ENCODE measurements around the gene SUGCT.

DNA sequence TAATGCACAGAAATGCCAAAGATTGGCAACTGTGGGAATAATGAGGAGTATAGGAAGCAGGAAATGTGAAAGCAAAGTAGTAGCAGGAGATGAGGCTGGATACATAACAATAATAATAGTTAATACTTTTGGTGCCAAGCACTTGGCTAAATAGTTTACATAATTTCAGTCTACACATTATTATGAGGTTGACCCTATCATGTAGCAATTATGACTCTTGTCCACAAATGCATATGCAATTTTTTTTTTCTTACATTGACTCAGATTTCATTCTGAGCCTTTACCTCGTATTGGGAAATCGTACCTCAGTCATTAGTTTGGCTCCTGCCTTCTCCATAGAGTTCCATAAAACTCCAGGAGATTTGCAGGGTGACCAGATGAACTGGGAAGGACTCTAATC, 219.9 kb downstream of the SUGCT start:
- TF ChIP-seq, protein P1, sequence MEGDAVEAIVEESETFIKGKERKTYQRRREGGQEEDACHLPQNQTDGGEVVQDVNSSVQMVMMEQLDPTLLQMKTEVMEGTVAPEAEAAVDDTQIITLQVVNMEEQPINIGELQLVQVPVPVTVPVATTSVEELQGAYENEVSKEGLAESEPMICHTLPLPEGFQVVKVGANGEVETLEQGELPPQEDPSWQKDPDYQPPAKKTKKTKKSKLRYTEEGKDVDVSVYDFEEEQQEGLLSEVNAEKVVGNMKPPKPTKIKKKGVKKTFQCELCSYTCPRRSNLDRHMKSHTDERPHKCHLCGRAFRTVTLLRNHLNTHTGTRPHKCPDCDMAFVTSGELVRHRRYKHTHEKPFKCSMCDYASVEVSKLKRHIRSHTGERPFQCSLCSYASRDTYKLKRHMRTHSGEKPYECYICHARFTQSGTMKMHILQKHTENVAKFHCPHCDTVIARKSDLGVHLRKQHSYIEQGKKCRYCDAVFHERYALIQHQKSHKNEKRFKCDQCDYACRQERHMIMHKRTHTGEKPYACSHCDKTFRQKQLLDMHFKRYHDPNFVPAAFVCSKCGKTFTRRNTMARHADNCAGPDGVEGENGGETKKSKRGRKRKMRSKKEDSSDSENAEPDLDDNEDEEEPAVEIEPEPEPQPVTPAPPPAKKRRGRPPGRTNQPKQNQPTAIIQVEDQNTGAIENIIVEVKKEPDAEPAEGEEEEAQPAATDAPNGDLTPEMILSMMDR (CRISPR knock-in tag; IDR thresholded peaks at IDR 0.05), result no peak
- no peak for TF ChIP-seq ZNF737 (CRISPR knock-in tag; IDR thresholded peaks at IDR 0.05; ENCODE audit: borderline replicate concordance)
- TF ChIP-seq MAFK (conservative IDR thresholded peaks at IDR 0.05 in 1 of 2, IDR thresholded peaks at IDR 0.05 in 1 of 2; ENCODE audit: low read length in 2 of 2), result no peak
- TF ChIP-seq SNRNP70 (IDR thresholded peaks at IDR 0.05; ENCODE audit: low read depth, low read length), result no peak
- TF ChIP-seq MTF2 (CRISPR knock-in tag; IDR thresholded peaks at IDR 0.05; ENCODE audit: borderline replicate concordance), result no peak
- no peak for TF ChIP-seq EZH2 (conservative IDR thresholded peaks at IDR 0.05; ENCODE audit: low read depth, low read length)
- TF ChIP-seq PHB2 (IDR thresholded peaks at IDR 0.05; ENCODE audit: partially characterized antibody), result no peak
- TF ChIP-seq JUNB (CRISPR knock-in tag; IDR thresholded peaks at IDR 0.05; ENCODE audit: borderline replicate concordance), result no peak
- TF ChIP-seq CHCHD3 (CRISPR knock-in tag; IDR thresholded peaks at IDR 0.05), result no peak
